GM21723 (cell line): ENCODE data around the gene SUPT16H.
"Not testable (repeated sequence)": the region's sequence is repeated elsewhere in the genome, so short reads cannot be mapped to it uniquely, and the experiment has no call there.

Experiments used
- ATAC-seq: cut with Tn5 transposase; IDR thresholded peaks from one replicate; pipeline ENCODE4 v1.9.1; 2021; ENCODE audit warnings: mild to moderate bottlenecking, moderate library complexity; ENCODE audit not compliant: unreplicated experiment

Gene SUPT16H

GRCh38 chr14:21383848-21384493 is at the start of gene SUPT16H:
Gene SUPT16H (minus strand): TSS chr14:21384019. CDS start chr14:21383927, 92 bp downstream.
- peak; percentile 92 for ATAC-seq

- no peak for ATAC-seq
Measured at GRCh38 chr14:21431126-21431525, 47.3 kb upstream of the SUPT16H start.

GRCh38 chr14:21428930-21429329 is 45.1 kb upstream of the SUPT16H start:
- ATAC-seq, result no peak

GRCh38 chr14:21426692-21427091 is 42.9 kb upstream of the SUPT16H start:
- ATAC-seq, result no peak

GRCh38 chr14:21419528-21419927 is 35.7 kb upstream of the SUPT16H start:
- no peak for ATAC-seq

GRCh38 chr14:21415329-21415728 is 31.5 kb upstream of the SUPT16H start:
- ATAC-seq, result no peak

- peak; percentile 76 for ATAC-seq
Measured at GRCh38 chr14:21414137-21414631, 30.4 kb upstream of the SUPT16H start.

- no peak for ATAC-seq
Measured at GRCh38 chr14:21408147-21408546, 24.3 kb upstream of the SUPT16H start.

- no peak for ATAC-seq
Measured at GRCh38 chr14:21406213-21406612, 22.4 kb upstream of the SUPT16H start.

- ATAC-seq, result no peak
Measured at GRCh38 chr14:21405097-21405496, 21.3 kb upstream of the SUPT16H start.

GRCh38 chr14:21399311-21399870 is 15.6 kb upstream of the SUPT16H start:
- no peak for ATAC-seq

GRCh38 chr14:21398901-21399300 is 15.1 kb upstream of the SUPT16H start:
- no peak for ATAC-seq

GRCh38 chr14:21395450-21395849 is 11.6 kb upstream of the SUPT16H start:
- ATAC-seq, result no peak

- ATAC-seq, result peak; percentile 28
Measured at GRCh38 chr14:21385188-21385904, 1.5 kb upstream of the SUPT16H start.

GRCh38 chr14:21384494-21384851 is 654 bp upstream of the SUPT16H start:
- ATAC-seq, result peak; percentile 31

- ATAC-seq, result peak; percentile 27
Measured at GRCh38 chr14:21382886-21383847, 652 bp downstream of the SUPT16H start.

GRCh38 chr14:21382095-21382494 is 1.7 kb downstream of the SUPT16H start:
- ATAC-seq, result no peak

GRCh38 chr14:21379338-21379737 is 4.5 kb downstream of the SUPT16H start:
- ATAC-seq, result no peak

GRCh38 chr14:21373980-21374379 is 9.8 kb downstream of the SUPT16H start:
- ATAC-seq, result no peak

- not testable (repeated sequence) for ATAC-seq
Measured at GRCh38 chr14:21372814-21373213, 11.0 kb downstream of the SUPT16H start.
